ENCODE data around the gene AQP4.

Gene AQP4, protein sequence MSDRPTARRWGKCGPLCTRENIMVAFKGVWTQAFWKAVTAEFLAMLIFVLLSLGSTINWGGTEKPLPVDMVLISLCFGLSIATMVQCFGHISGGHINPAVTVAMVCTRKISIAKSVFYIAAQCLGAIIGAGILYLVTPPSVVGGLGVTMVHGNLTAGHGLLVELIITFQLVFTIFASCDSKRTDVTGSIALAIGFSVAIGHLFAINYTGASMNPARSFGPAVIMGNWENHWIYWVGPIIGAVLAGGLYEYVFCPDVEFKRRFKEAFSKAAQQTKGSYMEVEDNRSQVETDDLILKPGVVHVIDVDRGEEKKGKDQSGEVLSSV

DNA sequence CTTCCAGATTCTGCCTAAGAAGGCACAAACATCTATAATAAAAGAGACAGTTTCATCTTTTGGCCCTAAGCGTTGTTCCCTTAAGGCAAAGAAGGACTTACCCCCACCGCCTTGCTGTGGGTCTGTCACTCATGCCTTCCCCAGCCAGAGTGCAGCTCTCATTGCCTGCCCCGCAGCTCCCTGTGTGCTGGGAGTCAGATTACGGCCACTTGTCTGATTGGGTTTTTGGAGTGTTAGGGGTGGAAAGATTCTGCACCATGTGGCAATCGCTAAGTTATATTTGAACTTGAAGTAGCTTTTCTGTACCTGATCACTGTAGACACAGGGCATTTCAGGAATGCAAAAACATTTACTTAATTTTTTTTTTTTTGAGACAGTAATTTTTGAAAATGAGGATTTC lies at the start of gene AQP4:
AQP4 (minus strand) TSS at position 151 of the 400 bp plus-strand sequence; CDS start at position 133, 18 bp downstream.
- FAIRE-seq, result no peak

DNA sequence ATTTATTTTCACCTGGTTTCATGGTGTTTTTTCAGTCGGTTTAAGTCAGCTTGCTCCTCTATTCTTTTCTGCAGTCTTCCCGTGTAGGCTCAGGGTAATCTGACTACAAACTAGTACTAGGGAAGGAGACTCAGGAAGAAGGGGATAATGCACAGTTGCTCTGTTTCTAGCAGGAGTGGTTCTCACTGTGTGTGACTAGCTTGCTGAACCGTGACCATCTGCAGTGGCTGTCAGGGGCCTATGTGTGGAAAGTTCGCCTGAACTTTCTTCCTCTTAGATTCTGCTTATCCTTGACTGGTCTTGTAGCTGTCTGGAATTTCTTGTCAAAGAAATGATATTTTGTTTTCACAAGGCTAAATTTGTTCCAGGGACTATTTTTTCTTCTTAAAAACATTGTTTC lies 46.3 kb upstream of the AQP4 start:
- no peak for FAIRE-seq

DNA sequence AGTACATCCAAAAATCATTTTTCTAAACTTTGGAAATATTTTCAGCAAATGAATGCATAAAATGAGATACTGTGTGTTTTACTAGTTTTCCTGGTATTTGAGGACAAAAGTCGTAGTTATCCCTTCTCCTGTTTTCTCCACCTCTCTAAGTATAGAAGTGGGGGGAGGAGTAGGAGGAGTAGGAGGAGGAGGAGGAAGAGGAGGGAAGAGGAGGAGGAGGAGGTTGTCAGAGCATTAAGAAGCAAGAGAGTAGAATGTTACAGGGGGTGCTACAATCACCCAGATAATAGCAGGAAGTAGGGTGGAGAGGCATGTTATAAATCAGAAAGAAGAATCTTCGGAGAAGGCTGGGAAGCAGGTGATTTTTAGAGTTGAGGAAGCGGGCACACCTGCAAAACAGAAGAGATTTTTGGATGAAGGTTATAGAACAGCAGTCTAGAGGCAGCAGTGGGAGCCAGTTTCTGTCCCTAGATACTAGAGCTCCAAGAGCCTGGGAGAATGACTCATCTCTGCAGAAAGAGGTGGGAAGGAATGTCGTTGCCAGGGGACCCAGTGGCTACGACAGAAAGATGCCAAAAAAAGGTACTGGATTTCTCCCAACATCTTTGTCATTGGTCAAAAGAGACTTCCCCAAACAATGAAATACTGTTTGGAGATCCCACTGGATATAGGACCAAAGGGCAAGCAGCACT lies 44.2 kb upstream of the AQP4 start:
- FAIRE-seq, result no peak

DNA sequence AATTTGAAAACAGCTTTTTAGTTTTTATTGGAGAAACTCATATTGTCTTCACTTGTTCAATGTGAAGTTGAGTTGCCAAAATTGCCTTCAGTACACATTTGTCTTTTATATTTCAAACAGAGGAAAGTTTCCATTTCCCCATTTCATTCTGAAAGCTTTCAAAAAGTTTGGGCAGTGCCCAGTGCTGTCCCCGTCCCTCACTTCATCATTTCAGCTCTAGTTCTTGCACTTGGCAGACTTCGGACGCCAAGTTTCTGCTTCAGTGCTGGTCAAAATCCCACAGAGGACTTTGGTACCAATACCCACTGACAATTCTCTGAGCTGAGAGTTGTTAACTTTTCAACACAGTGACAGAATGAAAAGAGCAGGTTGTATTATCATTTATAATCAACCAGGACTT lies 43.4 kb upstream of the AQP4 start:
- no peak for FAIRE-seq

DNA sequence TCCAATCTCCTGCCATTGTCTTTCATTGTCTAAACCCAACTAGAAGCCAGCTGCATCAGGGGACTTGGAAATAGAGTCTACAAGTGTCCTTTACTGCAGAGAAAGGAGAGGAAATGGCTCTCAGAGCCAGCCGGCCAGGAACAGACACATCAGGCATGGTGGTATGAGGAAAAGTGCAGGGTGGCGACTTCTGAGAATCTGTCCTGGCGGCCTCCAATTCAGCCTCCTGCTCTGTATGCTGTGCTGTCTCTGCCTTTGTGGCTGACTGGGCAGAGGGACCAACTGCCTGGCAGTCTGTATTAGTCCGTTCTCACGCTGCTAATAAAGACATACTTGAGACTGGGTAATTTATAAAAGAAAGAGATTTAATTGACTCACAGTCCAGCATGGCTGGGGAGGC lies 36.8 kb upstream of the AQP4 start:
- FAIRE-seq, result no peak

DNA sequence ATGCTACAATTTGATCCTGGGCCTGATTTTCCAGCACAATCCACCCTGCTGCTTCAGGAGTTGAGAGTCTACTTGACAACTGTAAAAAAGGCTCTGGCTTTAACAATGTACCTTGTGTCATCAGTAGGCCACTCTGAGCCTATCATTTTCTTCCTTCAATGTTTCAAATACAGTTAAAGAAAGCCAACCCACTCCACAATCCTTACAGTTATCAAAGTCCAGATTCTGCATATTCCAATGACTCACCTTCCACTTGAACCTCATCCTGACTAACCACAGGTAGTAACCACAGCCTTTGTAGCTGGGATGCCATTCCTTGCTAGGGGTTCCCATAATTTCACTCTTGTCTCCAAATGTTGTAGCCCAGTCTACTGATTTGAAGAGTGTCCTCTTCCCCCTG lies 35.5 kb upstream of the AQP4 start:
- FAIRE-seq, result no peak

DNA sequence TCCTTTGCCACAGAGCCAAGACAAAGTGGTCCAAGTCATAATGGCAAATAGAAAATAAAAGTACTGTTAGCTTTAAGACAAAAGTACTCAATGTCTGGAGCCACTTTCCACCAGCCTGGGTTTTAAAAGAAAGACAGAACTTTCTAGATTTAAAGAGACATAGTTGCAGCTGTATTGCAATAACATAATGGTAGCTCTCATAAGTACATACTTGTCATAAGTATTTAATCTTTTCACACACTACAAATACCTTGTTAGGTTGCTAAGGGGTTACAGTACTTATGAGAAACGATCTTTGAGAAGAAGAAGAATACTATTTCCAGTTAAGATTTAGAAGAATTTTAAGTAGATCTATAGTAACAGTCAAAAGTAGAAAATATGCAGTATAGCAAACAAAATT lies 28.9 kb upstream of the AQP4 start:
- no peak for FAIRE-seq

DNA sequence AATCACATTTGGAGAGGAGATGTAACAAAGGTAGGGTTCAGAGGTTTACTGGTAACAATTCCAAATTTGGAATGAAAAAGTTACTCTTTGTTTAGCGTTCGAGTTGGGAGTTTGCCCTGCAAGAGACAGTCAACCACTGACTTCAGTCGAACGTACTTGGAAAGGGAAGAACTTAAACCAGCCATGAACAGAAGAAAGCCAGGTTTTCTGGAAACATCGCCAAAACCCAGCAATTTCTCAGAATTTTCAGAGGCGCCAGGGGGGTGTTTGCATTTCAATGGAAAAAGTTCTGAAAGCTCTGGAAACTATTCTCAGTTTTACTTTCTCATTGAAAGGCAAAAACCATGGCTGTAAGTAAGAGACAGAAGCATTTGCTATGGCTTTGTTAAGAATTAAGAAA lies 28.5 kb upstream of the AQP4 start:
- FAIRE-seq, result no peak

DNA sequence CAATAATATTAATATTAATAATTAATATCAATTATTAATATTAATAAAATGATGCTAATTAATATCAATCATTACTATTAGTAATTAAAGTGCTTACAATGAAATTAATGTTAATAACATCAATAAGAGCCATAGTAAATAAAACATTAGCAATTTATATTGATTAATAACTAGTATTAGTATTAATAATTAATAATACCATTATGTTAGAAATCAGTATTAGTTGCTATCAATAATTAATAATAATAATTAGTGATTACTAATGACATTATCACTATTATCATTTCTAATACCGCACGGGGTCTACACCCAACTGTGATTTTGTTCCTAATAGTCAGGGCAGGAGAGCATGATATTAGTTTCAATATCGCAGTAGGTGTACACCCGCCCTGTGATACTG lies 22.8 kb upstream of the AQP4 start:
- no peak for FAIRE-seq

DNA sequence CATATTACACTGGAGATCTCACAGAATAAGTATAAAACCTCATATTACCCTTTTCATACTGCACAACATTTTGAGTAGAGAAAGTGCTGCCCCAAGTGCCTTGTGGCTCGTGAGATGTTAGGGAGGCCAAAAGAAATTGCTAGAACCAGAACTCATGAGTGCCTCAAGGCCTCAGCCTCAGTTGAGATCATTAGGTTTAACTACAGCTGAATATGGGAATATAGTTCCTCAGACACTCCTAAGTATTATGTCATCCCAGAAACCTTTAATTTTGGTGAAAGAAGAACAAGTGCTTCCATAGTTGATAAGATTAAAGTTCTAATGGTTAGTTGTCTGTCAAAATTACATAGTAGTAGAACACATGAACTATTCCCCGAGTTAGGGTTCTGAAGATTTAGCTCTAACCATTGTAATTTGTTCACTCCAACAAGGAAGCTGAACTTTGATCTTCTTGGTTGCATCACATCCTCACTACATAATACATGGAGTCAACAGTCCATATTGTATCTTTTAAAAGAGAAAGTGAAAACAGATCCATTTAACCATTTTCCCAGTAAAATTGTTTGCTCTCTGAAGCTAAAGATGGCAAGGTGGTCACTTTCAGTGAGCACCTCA lies 9.6 kb upstream of the AQP4 start:
- FAIRE-seq, result no peak

DNA sequence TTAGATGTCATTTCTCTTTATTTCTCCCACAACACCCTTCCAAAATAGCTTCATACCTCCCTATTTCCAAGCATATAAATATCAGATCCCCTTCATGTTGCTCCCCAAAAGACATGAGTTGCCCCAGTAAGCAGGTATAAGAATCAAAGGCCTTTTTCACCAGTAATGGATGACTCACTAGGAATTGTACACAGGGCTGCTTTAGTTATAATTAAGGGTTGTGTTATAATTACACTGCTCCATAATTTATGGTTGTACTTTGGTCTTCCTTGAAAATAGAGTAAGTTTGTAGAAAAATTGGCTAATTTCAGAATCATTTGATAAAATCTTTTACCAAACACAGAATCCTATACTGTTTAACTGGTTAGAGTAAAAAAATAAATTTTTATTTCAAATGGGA lies 8.8 kb upstream of the AQP4 start:
- FAIRE-seq, result no peak

DNA sequence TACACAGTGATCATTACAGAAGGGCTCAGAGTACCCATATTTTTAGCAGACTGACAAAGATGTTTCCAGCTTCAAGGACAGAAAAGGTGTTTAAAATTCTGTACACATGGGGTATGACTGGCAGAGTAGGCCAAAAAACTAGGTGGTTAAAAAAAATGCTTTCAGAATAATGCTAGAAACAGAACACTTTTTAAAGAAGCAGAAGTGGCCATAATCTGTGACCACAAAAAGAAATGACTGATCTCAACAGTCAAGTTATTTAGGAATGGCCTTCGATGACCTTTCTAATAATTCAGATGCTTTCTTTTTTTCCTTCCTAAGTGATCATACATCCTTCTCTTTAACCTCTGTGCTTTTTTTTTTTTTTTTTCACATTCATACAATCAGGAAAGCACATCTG lies 4.1 kb upstream of the AQP4 start:
- no peak for FAIRE-seq

DNA sequence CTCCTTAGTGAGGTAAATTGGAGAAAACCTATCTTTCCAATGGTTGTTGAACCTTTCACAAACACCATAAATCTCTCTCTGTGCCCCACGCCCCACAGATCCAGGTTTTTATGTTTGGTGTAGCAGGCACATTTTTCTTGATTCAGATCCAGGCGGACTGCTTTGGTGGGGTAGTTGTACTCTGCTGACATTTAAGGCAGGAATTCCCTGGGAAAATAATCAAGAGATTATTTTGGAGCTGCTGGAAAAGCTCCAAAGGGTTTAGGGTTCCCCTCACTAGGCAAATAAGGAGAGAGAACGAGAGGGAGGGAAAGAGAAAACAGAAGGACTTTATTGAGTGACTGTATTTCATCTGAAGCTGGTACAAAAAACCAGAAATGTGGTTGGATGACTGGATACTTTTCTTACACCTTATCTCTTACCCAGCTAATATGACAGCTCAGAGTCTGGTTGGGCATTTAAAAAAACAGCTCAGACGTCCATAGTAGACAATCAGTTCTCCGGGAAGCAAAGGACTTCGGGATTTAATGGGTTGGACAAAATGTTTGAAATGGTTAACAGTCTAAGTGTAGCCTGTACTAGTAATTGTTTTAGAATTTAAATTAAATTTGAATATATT lies 3.6 kb upstream of the AQP4 start:
- no peak for FAIRE-seq

DNA sequence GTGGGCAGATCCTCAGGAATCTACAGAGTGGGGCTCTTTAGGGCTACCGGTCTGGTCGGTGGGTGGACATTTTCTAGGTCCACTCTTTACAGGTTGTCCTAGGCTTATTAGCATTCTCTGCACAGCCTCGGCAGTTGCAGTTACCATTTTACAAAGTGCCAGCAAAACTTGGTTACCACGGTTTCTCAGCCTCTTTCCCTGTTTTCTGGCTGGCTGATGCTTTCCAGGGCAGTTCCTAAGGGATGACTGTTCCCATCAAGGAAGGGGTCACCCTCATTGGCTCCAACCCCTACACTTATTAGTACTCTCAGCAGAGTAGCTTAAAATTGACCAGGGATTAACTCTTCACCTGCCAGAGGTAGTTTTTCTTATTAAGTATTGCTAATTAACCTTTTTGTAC lies 2.0 kb upstream of the AQP4 start:
- no peak for FAIRE-seq

DNA sequence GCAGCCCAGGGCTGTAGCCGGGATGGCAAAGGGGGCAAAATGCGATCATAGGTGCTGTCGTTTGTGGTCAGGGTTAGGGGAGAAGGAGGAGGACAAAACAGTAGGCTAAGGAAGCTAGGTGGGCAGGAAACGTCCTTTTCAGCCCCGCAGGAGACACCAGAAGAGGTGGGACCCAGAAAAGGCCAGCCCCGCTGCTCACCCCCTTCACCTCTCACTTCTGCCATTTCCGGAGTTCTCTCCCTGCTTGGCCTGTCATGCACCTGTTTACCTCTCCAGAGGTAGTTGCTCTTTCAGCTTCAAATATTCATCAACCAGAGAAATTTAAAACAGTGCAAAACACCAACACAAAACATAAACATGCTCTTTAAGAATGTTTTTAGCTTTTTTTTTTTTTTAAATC lies 849 bp downstream of the AQP4 start:
- no peak for FAIRE-seq

DNA sequence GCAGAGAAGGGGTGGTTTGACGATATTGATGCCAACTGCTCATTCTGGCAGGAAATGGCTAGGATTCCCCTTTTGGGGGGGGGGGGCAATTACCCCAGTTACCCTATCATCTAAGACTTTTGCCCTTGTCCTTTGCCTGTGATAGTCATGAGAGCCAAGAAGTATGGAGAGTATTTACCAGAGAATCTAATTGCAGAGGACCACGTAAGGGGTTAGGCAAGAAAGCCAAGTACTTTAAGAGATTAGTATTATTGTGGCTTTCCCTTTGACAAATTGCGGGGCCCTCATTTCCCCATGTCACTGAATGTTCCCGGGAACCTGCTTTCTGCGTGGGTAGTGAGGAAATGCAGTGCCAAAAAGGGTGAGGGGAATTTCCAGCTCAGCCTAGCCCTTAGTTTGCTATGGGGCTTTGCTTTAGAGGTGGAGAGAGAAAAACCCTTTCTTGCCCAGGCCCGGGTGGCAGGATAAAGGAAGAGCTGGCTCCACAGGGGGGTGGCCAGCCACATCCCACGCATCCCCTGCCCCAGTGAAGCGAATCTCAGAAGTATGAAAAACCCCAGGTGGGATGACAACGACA lies 1.5 kb downstream of the AQP4 start:
- FAIRE-seq, result no peak

DNA sequence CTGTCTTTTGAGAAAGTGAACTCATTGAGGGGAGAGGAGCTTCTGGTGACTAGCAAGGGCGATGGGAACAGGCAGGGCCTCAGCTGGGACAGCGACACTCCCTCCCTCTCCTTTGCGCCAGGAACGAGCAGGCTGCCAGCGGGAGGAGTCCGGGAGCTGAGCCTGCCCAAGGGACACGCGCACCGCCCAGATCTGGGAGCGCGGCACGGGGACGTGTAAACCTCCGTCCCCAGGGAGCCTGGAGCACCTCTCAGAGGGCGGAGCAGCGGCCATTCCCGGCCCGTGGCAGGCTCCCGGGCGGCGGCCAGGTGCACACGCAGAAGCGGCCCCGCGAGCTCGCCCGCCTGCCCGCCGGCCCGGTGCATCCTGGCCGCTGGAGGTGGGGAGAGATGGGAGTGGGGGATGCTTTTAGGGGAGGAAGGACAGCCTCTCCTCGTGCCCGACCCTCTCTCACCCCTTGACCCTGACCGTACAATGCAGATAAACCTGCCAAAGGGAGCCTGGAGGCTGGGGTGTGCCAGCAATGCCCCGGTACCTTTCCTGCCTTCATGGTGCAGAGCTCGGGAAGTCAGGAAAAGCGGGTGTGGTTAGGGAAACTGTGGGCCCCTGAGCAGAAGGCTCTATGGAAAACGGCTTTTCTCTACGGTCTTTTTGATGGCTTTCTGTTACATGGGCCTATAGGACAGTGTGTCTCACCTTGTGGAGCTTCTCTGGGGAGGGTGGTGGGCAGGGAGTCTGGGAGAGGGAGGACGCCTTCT lies 2.2 kb downstream of the AQP4 start:
- no peak for FAIRE-seq

DNA sequence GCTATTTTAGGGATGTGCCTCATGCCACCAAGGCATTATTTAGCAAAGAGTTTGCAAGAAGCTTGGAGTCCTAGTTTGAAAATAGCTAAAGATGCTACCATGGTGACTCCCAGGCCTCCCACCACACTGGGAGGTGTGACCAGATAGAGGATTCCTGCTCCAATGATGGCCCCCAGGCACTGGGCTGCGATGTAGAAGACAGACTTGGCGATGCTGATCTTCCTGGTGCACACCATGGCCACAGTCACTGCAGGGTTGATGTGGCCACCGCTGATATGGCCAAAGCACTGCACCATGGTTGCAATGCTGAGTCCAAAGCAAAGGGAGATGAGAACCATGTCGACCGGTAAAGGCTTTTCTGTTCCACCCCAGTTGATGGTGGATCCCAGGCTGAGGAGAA lies 3.4 kb downstream of the AQP4 start:
- no peak for FAIRE-seq

DNA sequence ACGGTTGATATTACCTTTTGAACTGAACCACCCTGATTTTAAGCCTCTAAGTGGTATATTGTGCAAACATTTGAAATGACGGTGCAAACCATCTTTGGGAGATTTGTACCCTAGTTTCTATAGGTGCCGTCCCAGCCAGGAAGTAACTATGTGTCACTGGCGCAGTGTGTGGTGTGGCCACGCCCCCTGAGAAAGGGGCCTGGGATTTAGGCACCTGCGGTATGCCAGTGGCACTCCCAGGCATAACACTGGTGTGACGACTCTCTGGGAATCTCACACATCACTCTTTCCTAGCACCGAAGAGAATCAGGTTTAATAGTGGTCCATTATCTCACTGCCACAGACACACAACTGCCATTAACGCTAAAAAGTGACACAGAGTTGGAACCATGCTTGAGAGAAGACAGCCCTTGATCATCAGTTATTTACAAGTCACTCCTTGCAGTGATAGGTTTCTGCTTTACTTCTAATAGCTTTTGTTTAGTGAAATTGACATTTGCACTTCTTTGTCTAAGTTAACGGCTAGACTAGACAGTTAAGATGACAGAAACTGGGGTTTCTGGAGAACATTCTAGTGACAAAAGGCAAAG lies 11.1 kb downstream of the AQP4 start:
- no peak for FAIRE-seq

DNA sequence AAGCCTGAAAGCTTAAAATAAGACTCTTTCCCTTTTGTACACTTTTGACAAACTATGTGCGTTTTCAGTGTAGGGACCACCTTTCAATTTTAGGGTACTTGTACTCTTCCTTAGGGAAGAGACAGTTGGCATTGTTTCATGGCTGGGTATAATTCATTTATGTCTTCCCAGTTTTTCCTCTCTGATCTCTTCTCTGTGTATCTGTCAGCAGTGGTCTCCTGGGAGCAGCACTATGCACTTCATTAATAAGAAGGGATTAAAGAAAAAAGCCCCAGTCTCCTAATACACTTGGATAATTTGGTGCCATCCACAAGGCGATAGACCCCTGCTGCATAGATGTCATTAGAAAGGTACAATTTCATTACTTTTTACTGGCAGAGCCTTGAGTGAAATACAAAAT lies 12.1 kb downstream of the AQP4 start:
- FAIRE-seq, result no peak

DNA sequence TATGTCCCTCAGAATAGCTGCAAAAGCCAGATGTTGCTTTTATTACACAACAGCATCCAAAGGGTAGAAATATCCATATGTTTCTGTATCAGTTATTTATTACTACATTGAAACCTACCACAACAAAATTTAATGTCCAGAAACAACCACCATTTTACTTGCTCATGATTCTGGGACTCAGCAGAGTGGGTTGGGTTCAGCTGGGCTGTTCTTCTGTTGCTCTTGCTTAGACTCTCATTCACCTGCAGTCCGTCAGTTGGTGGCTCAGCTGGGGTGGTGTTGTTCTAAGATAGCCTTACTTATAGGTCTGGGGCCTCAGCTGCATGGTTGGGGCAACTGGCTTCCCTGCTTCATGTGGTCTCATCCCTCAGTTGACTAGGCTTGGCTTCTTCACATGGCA lies 21.7 kb downstream of the AQP4 start:
- FAIRE-seq, result no peak

DNA sequence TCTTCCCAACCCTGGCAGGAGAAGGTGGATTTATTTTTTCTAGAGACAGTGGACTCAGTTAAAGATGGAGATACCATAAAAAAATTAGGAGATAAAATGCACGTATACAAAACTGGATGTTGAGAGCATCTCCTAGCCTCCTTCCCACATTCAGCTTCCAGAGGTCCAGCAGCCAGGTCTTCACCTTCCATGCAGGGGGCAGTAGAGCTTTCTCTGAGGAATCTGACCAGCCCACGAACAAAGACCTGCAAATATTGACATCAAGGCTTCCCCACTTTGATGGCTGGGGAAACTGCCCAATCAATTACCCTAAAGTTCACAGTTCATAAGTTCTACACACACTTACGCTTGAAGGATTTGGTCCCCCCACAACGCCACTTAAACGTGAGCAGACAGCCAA lies 24.5 kb downstream of the AQP4 start:
- no peak for FAIRE-seq
